Measurements from ENCODE around the gene HIVEP2.
"Not testable (repeated sequence)": the region's sequence is repeated elsewhere in the genome, so short reads cannot be mapped to it uniquely, and the experiment has no call there.

Gene HIVEP2, protein sequence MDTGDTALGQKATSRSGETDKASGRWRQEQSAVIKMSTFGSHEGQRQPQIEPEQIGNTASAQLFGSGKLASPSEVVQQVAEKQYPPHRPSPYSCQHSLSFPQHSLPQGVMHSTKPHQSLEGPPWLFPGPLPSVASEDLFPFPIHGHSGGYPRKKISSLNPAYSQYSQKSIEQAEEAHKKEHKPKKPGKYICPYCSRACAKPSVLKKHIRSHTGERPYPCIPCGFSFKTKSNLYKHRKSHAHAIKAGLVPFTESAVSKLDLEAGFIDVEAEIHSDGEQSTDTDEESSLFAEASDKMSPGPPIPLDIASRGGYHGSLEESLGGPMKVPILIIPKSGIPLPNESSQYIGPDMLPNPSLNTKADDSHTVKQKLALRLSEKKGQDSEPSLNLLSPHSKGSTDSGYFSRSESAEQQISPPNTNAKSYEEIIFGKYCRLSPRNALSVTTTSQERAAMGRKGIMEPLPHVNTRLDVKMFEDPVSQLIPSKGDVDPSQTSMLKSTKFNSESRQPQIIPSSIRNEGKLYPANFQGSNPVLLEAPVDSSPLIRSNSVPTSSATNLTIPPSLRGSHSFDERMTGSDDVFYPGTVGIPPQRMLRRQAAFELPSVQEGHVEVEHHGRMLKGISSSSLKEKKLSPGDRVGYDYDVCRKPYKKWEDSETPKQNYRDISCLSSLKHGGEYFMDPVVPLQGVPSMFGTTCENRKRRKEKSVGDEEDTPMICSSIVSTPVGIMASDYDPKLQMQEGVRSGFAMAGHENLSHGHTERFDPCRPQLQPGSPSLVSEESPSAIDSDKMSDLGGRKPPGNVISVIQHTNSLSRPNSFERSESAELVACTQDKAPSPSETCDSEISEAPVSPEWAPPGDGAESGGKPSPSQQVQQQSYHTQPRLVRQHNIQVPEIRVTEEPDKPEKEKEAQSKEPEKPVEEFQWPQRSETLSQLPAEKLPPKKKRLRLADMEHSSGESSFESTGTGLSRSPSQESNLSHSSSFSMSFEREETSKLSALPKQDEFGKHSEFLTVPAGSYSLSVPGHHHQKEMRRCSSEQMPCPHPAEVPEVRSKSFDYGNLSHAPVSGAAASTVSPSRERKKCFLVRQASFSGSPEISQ (N-terminal part only)

DNA sequence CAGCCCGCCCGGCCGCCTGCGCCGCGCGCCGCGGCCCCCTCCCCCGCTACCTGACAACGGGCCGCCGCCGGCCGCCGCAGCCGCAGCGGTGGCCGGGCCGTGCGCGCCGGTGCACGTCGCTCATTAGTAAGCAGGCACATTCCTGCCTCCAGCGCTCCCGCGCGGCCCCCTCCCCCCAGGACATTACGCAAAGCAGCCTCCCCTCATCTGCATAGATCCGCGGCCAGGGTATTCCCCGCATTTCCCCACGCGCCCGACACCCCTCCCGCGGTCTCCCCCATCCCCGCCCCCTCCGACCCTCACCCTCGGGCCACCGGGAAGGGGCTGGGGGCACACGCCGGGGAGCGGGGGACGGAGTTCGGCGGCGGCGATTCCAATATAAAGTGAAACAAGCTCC is at the start of gene HIVEP2:
HIVEP2 (minus strand) TSS at position 128 of the 397 bp plus-strand sequence. CDS start 170,438 bp downstream, outside the sequence.
- DNase-seq (ENCODE audit: low read depth) = no peak

- no peak for DNase-seq (ENCODE audit: low read depth)
These were observed 49.0 kb upstream of the HIVEP2 start for GRCh38 chr6:142993977-142994376.

GRCh38 chr6:142987490-142987889 is 42.5 kb upstream of the HIVEP2 start:
- DNase-seq (ENCODE audit: low read depth) = no peak

- no peak for DNase-seq (ENCODE audit: low read depth)
These were observed 40.3 kb upstream of the HIVEP2 start for GRCh38 chr6:142985281-142985680.

GRCh38 chr6:142984386-142984785 is 39.4 kb upstream of the HIVEP2 start:
- DNase-seq (ENCODE audit: low read depth) = no peak

DNA sequence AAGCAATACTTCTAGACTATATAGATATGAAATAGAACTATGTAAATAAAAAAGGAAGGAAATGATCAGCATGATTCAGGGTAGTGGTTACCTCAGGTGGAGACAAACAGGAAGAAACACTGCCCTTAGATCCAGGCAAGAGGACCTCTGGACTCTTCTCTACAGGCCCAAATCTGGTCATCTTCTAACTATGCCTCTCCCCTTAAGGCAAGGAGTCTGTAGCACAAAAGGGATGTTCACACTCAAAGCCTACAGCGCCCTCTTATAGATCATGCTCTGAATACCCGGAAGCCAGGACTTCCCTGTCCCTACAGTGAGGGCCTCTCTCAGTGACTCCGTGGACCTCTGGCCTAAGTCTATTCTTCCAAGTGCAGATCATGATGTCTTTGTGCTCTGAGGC is 30.4 kb upstream of the HIVEP2 start:
- DNase-seq (ENCODE audit: low read depth) = no peak

- DNase-seq (ENCODE audit: low read depth) = not testable (repeated sequence)
These were observed 26.0 kb upstream of the HIVEP2 start for GRCh38 chr6:142970941-142971340.

GRCh38 chr6:142968601-142969000 is 23.6 kb upstream of the HIVEP2 start:
- no peak for DNase-seq (ENCODE audit: low read depth)

DNA sequence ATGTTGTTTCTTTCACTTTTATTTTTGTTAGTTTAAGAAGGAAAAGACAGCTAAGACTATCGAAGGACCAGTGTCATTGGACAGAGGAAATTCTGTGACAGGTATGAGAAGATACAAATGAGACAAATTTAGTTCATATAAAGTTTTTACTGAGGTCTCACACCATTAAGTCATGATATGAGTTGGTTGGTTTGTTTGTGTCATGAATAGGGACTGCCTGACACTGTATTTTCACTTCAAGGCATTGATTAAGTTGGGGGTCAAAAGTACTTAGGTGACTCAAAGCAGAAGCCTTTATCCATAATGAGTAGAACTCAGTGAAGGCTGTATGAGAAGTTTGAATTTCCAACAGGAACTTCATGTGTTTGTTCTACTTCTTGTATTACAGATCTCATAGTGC is 21.3 kb upstream of the HIVEP2 start:
- DNase-seq (ENCODE audit: low read depth) = no peak

DNA sequence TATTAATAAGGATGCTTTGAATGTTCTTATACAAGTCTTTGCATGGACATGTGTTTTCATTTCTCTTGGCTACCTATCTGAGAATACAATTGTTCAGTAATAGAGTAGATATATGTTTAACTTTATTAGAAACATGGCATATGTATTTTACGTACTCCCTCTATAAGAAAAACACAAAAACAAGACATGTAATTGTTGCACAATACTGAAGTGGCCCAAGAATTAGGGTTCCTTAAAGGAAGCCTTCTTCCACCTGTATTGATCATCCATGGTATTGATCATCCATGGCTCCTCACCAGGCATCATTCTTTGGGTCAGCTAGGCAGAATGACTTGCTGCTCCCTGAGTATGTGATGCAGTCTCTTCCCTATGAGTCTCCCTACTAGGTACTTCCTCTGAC is 20.2 kb upstream of the HIVEP2 start:
- no peak for DNase-seq (ENCODE audit: low read depth)

DNA sequence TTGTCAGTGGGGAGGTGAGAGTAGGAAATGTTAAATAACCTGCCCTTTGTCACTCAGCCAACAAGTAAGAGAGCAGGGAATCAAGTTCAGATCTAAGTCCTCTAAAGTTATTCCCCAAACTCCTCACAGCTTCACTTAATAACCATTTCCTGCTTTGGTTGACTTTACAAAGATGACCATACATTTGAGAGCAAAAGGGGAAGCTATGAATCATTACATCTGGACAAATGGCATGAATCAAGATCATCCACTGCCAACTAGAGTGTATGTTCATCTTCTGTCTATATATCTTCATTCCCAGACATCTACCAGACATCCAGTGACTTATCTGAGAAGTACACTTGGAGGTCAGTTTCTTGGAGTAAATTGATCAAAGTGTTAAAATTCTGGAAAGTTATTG is 15.1 kb upstream of the HIVEP2 start:
- DNase-seq (ENCODE audit: low read depth) = no peak

GRCh38 chr6:142958343-142958742 is 13.4 kb upstream of the HIVEP2 start:
- no peak for DNase-seq (ENCODE audit: low read depth)

DNA sequence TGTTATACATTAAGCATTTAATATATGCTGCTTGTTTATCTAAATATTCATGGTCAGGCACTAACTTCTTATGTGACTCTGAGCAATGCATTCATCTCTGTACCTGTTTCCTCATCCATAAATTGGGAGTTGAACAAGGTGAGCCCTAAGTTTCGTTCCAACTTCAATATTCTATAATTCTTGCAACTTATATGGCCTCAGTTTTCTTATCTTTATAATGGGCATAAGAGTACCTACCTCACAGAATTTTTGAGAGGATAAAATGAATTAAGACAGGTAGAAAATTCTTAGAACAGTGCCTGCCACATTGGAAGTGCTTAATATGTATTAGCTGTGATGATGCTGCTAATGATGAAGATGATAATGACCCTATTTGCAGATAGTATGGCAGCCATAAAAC is 11.8 kb upstream of the HIVEP2 start:
- no peak for DNase-seq (ENCODE audit: low read depth)

- no peak for DNase-seq (ENCODE audit: low read depth)
These were observed 9.9 kb upstream of the HIVEP2 start for GRCh38 chr6:142954844-142955243.

GRCh38 chr6:142953373-142954273 is 8.6 kb upstream of the HIVEP2 start:
- no peak for DNase-seq (ENCODE audit: low read depth)

- DNase-seq (ENCODE audit: low read depth) = no peak
These were observed 7.6 kb upstream of the HIVEP2 start for GRCh38 chr6:142952614-142953013.

DNA sequence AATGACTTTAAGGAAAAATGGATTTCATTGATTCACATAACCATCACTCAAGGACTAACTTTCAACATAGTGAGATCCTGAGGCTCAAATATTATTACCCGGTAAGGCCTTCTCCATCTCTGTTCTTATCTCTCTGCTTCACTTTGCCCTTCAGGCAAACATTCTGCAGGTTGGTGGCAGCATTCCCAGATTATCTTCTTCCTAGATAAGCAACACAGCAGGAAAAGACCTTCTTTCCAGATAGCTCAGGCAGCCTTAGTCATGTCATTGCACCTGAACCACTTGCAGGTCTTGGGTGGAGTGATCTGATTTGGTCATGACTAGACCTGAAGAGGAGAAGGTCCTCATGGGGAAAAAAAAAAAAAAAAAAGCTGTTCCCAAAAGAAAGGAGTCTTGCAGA is 5.3 kb upstream of the HIVEP2 start:
- DNase-seq (ENCODE audit: low read depth) = no peak

- no peak for DNase-seq (ENCODE audit: low read depth)
These were observed 2.9 kb upstream of the HIVEP2 start for GRCh38 chr6:142947714-142948480.

GRCh38 chr6:142946924-142947713 is 2.1 kb upstream of the HIVEP2 start:
- no peak for DNase-seq (ENCODE audit: low read depth)
